Suprapubic skin (tissue), 4 donors: ENCODE results near the gene GPRC6A.

ENCODE experiments used
- POLR2A ChIP-seq, 2 donors: fragments of 450-650 bp; IDR thresholded peaks; one replicate each; pipeline ENCODE4 v1.6.1; 2017; ENCODE audit warnings: antibody characterized with exemption in 2 of 2, mild to moderate bottlenecking in 2 of 2, moderate library complexity in 2 of 2
- POLR2AphosphoS5 ChIP-seq, 3 donors: sonication (generic); formaldehyde crosslinking; IDR thresholded peaks; one replicate each; pipeline ENCODE4 v1.6.1; 2017; ENCODE audit warnings: antibody characterized with exemption in 3 of 3
- TF ChIP-seq, protein P1 (sequence below), 2 donors: fragments of 200-600 bp in 1 of 2; fragments of 450-650 bp in 1 of 2; sonication (generic) in 1 of 2; IDR thresholded peaks; one replicate each; pipeline ENCODE4 v1.5.1; 2016 to 2019; ENCODE audit warnings: antibody characterized with exemption in 2 of 2, mild to moderate bottlenecking in 1 of 2, moderate library complexity in 1 of 2

DNA sequence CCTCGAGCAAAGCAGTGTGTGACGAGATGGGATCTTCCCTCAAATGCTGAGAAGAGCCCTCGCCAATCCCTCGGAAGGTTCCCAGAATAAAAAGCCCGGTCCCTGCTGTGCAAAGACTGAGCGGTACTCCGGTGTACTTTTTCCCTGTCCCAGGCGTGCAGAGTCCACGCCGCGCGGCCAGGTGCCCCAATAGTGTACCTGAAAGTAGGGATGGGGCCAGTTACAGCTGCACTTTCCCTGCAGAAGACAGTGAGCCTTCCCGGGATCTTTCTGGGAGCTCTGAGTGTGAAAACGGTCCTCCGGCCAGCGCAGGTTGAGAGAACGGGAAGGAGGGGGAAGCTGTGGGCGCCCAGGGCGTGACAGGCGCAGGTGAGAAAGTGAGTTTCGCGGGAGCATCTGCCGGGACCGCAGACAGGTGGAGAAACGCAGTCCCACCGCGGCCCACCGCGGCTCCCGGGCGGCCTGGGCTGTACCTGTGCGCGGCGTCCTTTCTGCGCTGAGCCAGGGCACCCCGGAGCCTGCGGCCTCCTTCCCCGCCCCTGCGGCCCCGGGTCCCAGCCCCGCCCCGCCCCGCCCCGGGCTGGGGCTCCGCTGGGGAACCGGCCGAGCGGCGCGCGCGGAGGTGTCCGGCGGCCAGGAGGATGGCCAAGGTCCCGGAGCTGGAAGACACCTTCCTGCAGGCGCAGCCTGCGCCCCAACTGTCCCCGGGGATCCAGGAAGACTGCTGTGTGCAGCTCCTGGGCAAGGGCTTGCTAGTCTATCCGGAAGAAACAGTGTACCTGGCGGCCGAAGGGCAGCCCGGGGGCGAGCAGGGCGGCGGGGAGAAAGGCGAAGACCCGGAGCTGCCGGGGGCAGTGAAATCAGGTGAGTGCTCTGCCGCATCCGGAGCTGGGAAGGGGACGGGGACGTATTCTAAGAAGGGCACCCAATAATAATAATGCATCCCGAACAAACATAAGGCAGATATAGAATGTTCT, 48.0 kb upstream of the GPRC6A start, which contains the start of gene RFX6:
- TF ChIP-seq POLR2A (IDR thresholded peaks at IDR 0.05) (no peak), POLR2AphosphoS5 (IDR thresholded peaks at IDR 0.05) (no peak)
- TF ChIP-seq, protein P1, sequence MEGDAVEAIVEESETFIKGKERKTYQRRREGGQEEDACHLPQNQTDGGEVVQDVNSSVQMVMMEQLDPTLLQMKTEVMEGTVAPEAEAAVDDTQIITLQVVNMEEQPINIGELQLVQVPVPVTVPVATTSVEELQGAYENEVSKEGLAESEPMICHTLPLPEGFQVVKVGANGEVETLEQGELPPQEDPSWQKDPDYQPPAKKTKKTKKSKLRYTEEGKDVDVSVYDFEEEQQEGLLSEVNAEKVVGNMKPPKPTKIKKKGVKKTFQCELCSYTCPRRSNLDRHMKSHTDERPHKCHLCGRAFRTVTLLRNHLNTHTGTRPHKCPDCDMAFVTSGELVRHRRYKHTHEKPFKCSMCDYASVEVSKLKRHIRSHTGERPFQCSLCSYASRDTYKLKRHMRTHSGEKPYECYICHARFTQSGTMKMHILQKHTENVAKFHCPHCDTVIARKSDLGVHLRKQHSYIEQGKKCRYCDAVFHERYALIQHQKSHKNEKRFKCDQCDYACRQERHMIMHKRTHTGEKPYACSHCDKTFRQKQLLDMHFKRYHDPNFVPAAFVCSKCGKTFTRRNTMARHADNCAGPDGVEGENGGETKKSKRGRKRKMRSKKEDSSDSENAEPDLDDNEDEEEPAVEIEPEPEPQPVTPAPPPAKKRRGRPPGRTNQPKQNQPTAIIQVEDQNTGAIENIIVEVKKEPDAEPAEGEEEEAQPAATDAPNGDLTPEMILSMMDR (IDR thresholded peaks at IDR 0.05) = no peak
